Gastroesophageal sphincter (tissue), 4 donors: ENCODE measurements around the gene ALPI. TPM values are rescaled to one million over a fixed set of nuclear protein-coding genes. Genes with fewer than 3 reads are reported as not detected.
"Not testable (repeated sequence)": the region's sequence is repeated elsewhere in the genome, so short reads cannot be mapped to it uniquely, and the experiment has no call there.

Experiments used
- ATAC-seq: fragments of 150-250 bp; one replicate; pipeline ENCODE4 v1.9.1; 2016; ENCODE audit warnings: mild to moderate bottlenecking, moderate library complexity
- H3K27ac ChIP-seq, 4 donors: fragments of 200-600 bp; sonication (generic) in 3 of 4; 1 replicate in 3 of 4; 2 replicates in 1 of 4; pipeline ENCODE4 v1.5.1; 2016 to 2019
- H3K27me3 ChIP-seq: fragments of 200-600 bp; sonication (generic); one replicate; pipeline ENCODE4 v1.5.1; 2019
- H3K36me3 ChIP-seq, 2 donors: fragments of 200-600 bp; sonication (generic); one replicate each; pipeline ENCODE4 v1.5.1; 2019; ENCODE audit warnings: control low read depth in 1 of 2
- H3K4me1 ChIP-seq, 3 donors: fragments of 200-600 bp; sonication (generic); 1 replicate in 2 of 3; 2 replicates in 1 of 3; pipeline ENCODE4 v1.5.1; 2016 to 2019; ENCODE audit warnings: control low read depth in 2 of 3
- H3K4me3 ChIP-seq, 2 donors: fragments of 200-600 bp; sonication (generic); one replicate each; pipeline ENCODE4 v1.5.1; 2019; ENCODE audit warnings: mild to moderate bottlenecking in 1 of 2, moderate library complexity in 1 of 2
- H3K9me3 ChIP-seq, 3 donors: fragments of 200-600 bp; sonication (generic); one replicate each; pipeline ENCODE4 v1.5.1; 2017 to 2019; ENCODE audit warnings: control low read depth in 2 of 3
- CTCF ChIP-seq, 4 experiments: fragments of 200-600 bp in 2 of 4; fragments of 450-650 bp in 2 of 4; sonication (generic) in 1 of 4; IDR thresholded peaks; one replicate each; pipeline ENCODE4 v1.5.1; 2017 to 2019; ENCODE audit warnings: antibody characterized with exemption in 4 of 4, mild to moderate bottlenecking in 2 of 4, moderate library complexity in 2 of 4
- EP300 ChIP-seq: sonication (generic); formaldehyde crosslinking; IDR thresholded peaks from one replicate; pipeline ENCODE4 v1.6.1; 2017; ENCODE audit warnings: antibody characterized with exemption, mild to moderate bottlenecking
- POLR2A ChIP-seq, 2 donors: fragments of 450-650 bp; IDR thresholded peaks; one replicate each; pipeline ENCODE4 v1.6.1; 2017; ENCODE audit warnings: antibody characterized with exemption in 2 of 2, mild to moderate bottlenecking in 2 of 2, moderate library complexity in 1 of 2
- POLR2AphosphoS5 ChIP-seq: sonication (generic); formaldehyde crosslinking; IDR thresholded peaks from one replicate; pipeline ENCODE4 v1.6.1; 2017; ENCODE audit warnings: antibody characterized with exemption
- WGBS, 2 donors: methylation state at CpG; one replicate each; pipeline ENCODE4 v1.1.5; 2018; ENCODE audit warnings: low coverage in 1 of 2; 5-methylcytosine and 5-hydroxymethylcytosine counted together
- total RNA-seq, 4 donors: library from RNA; depleted of rRNA; stranded (reverse); fragments of >200 nt; gene quantifications; one replicate each; pipeline ENCODE4 v1.1.0, GENCODE V29; 2016

The ALPI gene
- total RNA-seq, 4 donors from 2014 or later: not detected

DNA sequence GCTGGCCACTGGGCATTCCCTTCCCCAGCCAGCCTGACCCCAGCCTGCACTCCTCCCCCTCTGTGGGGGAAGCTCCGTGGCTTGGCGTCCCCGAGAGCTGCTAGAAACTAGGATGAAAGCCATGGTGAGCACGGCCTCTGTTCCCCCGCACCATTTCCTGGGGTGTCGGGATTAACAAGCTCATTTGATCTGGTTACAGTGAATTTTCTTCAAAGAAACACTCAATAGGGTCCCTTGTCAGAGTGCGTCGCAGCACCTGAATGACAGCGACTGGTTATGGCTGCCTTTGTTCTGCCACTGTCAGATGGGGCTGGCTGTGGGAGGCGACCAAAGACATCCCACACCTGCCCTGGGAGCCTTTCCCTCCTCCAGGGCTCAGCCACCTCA is 7.7 kb upstream of the ALPI start:
- no peaks in the 10 kb centered on the region for H3K27me3 ChIP-seq

GRCh38 chr2:232449964-232450363 is 6.0 kb upstream of the ALPI start:
- Histone ChIP-seq H3K27ac (no peak overlapping the region), H3K36me3 (no peaks in the 10 kb centered on the region), H3K4me3 (no peak overlapping the region), H3K27me3 (peaks cover 5% of the 10 kb centered on the region), H3K9me3 (no peaks in the 10 kb centered on the region), H3K4me1 (no peaks in the 10 kb centered on the region)
- 77 to 81% methylated on average over 3 to 7 of the region's 12 CpGs for WGBS, 2 donors
- TF ChIP-seq EP300 (no peak), CTCF (IDR thresholded peaks at IDR 0.05) (no peak), POLR2A (IDR thresholded peaks at IDR 0.05) (no peak), POLR2AphosphoS5 (no peak)
- no peak for ATAC-seq

More for the DNA sequence above, 7.7 kb upstream of the ALPI start:
- Histone ChIP-seq H3K36me3 (no peaks in the 10 kb centered on the region), H3K27ac (no peak overlapping the region), H3K4me1 (no peaks in the 10 kb centered on the region), H3K9me3 (no peaks in the 10 kb centered on the region), H3K4me3 (no peak overlapping the region)
- no peak for ATAC-seq
- TF ChIP-seq POLR2A (IDR thresholded peaks at IDR 0.05): no peak
- no peak for TF ChIP-seq EP300
- TF ChIP-seq CTCF (IDR thresholded peaks at IDR 0.05): no peak
- TF ChIP-seq POLR2AphosphoS5: no peak
- WGBS, 2 donors: 93% methylated on average over 3 of the region's 10 CpGs; no CpG with 5 or more reads in 1 of the 2 donors

GRCh38 chr2:232451645-232452044 is 4.3 kb upstream of the ALPI start:
- H3K27me3 ChIP-seq: peaks cover 16% of the 10 kb centered on the region
- 100% methylated on average over 2 of the region's 3 CpGs; no CpG with 5 or more reads in 1 of the 2 donors for WGBS, 2 donors
- not testable (repeated sequence) for H3K27ac ChIP-seq, H3K36me3 ChIP-seq, ATAC-seq, H3K4me1 ChIP-seq, H3K4me3 ChIP-seq, H3K9me3 ChIP-seq

DNA sequence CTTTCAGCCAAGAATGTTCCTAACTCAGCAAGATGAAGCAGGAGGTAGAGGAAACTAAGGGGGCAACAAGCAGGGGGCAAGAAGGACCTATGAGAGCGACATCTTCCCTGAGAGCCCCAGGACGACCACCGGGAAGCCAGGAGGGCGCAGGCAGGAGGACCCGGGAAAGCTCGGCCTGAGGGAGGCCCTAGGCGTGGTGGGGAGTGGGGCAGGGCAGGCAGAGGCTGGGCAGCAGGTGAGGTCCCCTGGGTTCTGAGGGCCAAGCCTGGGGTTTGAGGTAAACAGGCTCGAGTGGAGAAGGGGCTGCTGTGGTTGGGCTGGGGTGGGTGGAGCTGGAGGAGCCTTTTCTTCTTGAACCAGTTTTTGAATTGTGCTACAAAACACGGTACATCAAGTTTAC is 1.3 kb upstream of the ALPI start:
- H3K4me3 ChIP-seq: no peak overlapping the region
- H3K27me3 ChIP-seq: peaks cover 46% of the 10 kb centered on the region
- no peak overlapping the region for H3K27ac ChIP-seq
- 88% methylated on average over 2 of the region's 9 CpGs; no CpG with 5 or more reads in 1 of the 2 donors for WGBS, 2 donors
- TF ChIP-seq CTCF (IDR thresholded peaks at IDR 0.05): no peak
- no peak for TF ChIP-seq EP300
- TF ChIP-seq POLR2A (IDR thresholded peaks at IDR 0.05): no peak
- TF ChIP-seq POLR2AphosphoS5: no peak
- H3K9me3 ChIP-seq: no peaks in the 10 kb centered on the region
- H3K4me1 ChIP-seq: no peaks in the 10 kb centered on the region
- no peak for ATAC-seq
- no peaks in the 10 kb centered on the region for H3K36me3 ChIP-seq

GRCh38 chr2:232456296-232457120 is 555 bp downstream of the ALPI start:
- TF ChIP-seq EP300 (no peak), POLR2A (IDR thresholded peaks at IDR 0.05) (no peak), CTCF (IDR thresholded peaks at IDR 0.05) (no peak), POLR2AphosphoS5 (no peak)
- no peaks in the 10 kb centered on the region for H3K36me3 ChIP-seq
- no peak overlapping the region for H3K27ac ChIP-seq
- peaks cover 52% of the 10 kb centered on the region for H3K27me3 ChIP-seq
- no peak overlapping the region for H3K4me3 ChIP-seq
- no peaks in the 10 kb centered on the region for H3K9me3 ChIP-seq
- H3K4me1 ChIP-seq: no peaks in the 10 kb centered on the region
- no CpG with 5 or more reads among the region's 27 CpGs for WGBS, 2 donors
- ATAC-seq: no peak
